Activated T-cell treated with anti-CD3 and anti-CD28 coated beads, Interleukin-2, amount 50 U/mL, for 24 hours (primary cell): ENCODE data around the gene ELOVL2.

ENCODE experiments used
- DNase-seq: peaks from one replicate; pipeline ENCODE4 v3.0.0-alpha.2; 2020
- H3K27ac Mint-ChIP-seq: 2 replicates; pipeline ENCODE4 v1.8.0; 2020; ENCODE audit warnings: mild to moderate bottlenecking, mixed read lengths
- H3K27me3 Mint-ChIP-seq: 2 replicates; pipeline ENCODE4 v1.8.0; 2020; ENCODE audit warnings: mixed read lengths
- H3K36me3 Mint-ChIP-seq: 2 replicates; pipeline ENCODE4 v1.8.0; 2020; ENCODE audit warnings: low read depth, mixed read lengths
- H3K4me1 Mint-ChIP-seq: 2 replicates; pipeline ENCODE4 v1.8.0; 2020; ENCODE audit warnings: low read depth, mixed read lengths
- H3K4me3 Mint-ChIP-seq: 2 replicates; pipeline ENCODE4 v1.8.0; 2020; ENCODE audit warnings: mild to moderate bottlenecking, moderate library complexity, mixed read lengths
- H3K9me3 Mint-ChIP-seq: 2 replicates; pipeline ENCODE4 v1.8.0; 2020; ENCODE audit warnings: mixed read lengths

ELOVL2 gene

DNA sequence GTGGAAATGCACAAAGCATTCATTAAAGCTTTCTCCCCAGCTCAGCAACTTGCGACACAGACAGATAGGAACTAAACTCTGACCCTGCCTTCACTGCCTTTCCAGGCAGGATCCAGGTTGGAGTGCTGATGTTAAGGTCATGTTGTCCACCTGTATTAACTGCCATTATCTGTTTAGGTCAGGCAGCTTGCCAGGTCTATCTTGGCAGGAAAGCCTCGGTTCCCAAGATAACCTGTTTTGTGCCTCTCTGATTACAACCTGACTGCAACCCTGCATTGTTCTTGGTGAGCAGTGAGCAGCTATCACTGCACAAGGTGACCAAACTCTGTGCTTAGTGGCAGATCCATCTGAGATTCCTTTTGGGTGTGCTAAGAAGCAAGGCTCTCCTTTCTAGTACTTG, 23.2 kb upstream of the ELOVL2 start:
- peaks cover 10% of the 10 kb centered on the region for H3K27me3 Mint-ChIP-seq
- H3K4me3 Mint-ChIP-seq: no peak overlapping the region
- no peaks in the 10 kb centered on the region for H3K4me1 Mint-ChIP-seq
- no peaks in the 10 kb centered on the region for H3K9me3 Mint-ChIP-seq
- H3K36me3 Mint-ChIP-seq: no peaks in the 10 kb centered on the region
- no peak overlapping the region for H3K27ac Mint-ChIP-seq
- DNase-seq: no peak

DNA sequence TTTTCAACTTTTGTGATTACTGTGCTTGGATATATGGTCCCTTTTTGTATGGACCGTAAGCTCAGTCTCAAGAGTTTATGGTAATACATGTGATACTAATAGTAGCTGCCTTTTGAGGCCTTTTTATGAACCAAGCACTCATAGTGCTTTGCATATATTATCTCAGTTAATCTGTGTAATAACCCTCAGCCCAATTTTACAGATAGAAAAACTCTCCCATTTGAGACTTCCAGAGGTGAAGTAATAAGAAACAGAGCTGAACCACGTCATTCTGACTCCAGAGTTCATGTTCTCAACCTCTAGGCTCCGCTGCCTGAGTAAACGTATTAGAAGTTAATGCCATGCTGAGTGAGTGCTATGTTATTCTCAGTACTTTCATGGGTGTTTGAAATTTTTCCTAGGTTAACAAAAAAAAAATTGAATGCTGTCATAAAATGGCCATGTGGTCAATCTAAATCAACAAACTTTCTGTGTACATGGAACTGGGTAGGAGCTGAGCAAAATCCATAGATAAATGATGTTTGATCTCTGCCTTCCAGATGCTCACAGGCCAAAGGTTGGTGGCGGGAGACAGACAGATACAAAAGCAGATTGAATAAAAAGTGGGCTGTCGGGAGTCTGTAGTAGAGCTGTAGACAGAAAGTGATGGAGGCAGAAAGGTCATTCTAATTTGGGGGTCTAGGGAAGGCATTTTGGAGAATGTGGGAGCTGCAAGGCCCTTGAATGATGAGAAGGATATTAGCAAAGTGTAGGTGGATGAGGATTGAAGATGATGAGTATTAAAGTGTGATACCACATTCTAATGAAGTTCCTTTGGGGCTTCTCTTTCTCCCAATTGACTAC, 22.6 kb upstream of the ELOVL2 start:
- H3K27ac Mint-ChIP-seq: no peak overlapping the region
- H3K4me3 Mint-ChIP-seq: no peak overlapping the region
- H3K4me1 Mint-ChIP-seq: no peaks in the 10 kb centered on the region
- H3K36me3 Mint-ChIP-seq: no peaks in the 10 kb centered on the region
- no peaks in the 10 kb centered on the region for H3K9me3 Mint-ChIP-seq
- DNase-seq: no peak
- H3K27me3 Mint-ChIP-seq: peaks cover 10% of the 10 kb centered on the region

DNA sequence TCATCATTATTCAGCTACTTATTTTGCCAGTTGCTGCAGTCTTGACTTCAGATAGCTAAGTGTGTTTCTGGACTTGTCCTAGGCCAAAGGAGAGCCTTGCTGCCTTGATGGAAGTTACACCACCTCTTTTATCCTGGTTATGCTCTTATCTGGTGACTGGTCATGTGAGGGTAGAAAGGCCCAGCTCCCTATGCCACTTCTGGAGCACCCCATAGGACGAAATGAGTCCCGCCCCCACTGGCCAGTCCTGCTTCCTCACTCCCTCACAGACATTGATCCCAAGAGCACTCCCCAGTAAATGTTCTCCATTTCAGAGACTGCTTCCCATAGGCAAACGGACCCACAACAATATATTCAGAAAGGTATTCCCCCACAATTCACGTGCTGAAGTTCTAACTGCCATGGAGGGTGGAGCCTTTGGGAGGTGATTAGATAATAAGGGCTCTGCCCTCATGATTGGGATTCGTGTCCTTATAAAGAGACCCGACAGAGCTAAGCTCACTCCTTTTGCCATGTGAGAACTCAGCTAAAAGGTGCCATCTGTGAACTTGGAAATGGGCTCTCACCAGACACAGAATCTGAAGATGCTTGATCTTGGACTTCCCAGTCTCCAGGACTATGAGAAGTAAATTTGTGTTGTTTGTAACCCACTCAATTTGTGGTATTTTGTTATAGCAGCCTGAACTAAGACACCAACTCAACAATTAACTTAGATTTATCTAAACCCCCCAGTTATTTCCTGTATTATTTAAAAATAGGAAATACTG, 21.5 kb upstream of the ELOVL2 start:
- DNase-seq: no peak
- Mint-ChIP-seq H3K27me3 (peaks cover 13% of the 10 kb centered on the region), H3K4me3 (no peak overlapping the region), H3K36me3 (no peaks in the 10 kb centered on the region), H3K9me3 (no peaks in the 10 kb centered on the region), H3K4me1 (no peaks in the 10 kb centered on the region), H3K27ac (no peak overlapping the region)

DNA sequence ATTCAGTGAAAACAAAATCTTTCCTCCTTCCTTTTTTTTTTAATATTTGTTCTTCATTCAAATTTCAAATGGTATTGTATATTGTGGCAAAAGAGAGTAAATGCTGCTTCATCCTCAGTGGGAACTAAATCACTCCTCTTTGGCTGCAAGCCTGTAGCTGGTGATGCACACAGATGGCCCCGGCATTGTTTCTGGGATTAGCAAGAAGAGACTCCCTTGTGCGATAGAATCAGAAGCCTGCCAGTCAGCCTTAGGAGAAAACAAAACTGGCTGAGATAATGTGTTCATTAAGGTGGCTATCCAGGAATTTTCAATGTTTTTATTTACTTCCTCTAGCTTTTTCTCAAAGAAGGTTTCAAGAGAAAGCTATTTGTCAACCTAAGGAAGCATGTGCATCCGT, 20.7 kb upstream of the ELOVL2 start:
- H3K4me3 Mint-ChIP-seq: no peak overlapping the region
- H3K4me1 Mint-ChIP-seq: no peaks in the 10 kb centered on the region
- H3K9me3 Mint-ChIP-seq: no peaks in the 10 kb centered on the region
- no peak overlapping the region for H3K27ac Mint-ChIP-seq
- H3K36me3 Mint-ChIP-seq: no peaks in the 10 kb centered on the region
- peaks cover 13% of the 10 kb centered on the region for H3K27me3 Mint-ChIP-seq
- DNase-seq: no peak

DNA sequence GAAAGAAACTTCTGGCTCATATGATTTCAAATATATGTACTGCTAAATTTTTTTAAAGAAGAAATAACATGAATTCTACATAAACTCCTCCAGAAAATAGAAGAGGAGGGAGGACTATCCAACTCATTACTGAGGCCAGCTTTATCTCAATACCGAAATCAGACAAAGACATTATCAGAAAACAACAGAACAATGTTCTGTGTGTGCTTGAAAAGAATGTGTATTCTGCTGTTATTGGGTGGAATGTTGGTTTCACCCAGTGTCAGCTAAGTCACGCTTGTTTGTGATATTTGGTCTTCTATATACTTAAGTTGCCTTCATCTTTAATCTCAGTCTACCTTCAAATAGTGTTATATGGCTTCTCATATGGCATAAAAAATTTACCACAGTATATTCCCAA, 18.6 kb upstream of the ELOVL2 start:
- H3K27ac Mint-ChIP-seq: no peak overlapping the region
- DNase-seq: no peak
- H3K36me3 Mint-ChIP-seq: no peaks in the 10 kb centered on the region
- H3K4me3 Mint-ChIP-seq: no peak overlapping the region
- H3K27me3 Mint-ChIP-seq: peaks cover 13% of the 10 kb centered on the region
- H3K4me1 Mint-ChIP-seq: no peaks in the 10 kb centered on the region
- H3K9me3 Mint-ChIP-seq: no peaks in the 10 kb centered on the region

DNA sequence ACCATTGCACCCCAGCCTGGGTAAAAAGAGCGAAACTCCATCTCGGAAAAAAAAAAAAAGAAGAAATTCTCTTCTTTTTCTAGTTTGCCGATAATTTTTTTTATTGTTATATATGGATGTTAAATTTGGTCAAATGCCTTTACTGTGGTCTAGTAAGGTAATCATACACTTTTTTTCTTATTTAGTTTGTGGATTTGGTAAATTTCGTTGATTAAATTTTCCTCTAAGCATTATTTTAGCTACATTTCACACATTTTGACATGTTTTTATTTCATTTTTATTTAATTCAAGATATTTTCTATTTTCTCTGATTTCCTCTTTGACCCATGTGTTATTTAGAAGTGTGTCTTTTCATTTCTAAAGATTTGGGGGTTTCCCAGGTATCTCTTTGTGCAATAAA, 18.0 kb upstream of the ELOVL2 start:
- Mint-ChIP-seq H3K4me3 (no peak overlapping the region), H3K4me1 (no peaks in the 10 kb centered on the region), H3K36me3 (no peaks in the 10 kb centered on the region), H3K27me3 (peaks cover 13% of the 10 kb centered on the region), H3K9me3 (no peaks in the 10 kb centered on the region), H3K27ac (no peak overlapping the region)
- no peak for DNase-seq

DNA sequence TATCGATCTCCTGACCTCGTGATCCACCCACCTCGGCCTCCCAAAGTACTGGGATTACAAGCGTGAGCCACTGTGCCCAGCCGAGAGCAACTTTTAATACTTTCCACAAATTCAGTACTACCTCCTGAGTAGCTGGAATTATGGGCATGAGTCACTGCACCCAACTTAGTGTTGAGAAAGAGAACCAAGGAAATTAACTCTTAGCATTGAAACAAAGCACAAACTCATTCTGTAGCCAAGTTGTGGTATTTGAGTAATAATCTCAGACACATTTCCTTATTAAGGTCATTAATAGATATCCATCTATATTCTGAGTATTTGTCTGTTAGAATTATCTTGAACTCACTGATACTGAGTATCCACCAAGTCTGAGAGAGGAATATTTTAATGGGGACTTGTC, 14.3 kb upstream of the ELOVL2 start:
- no peak overlapping the region for H3K4me3 Mint-ChIP-seq
- no peaks in the 10 kb centered on the region for H3K9me3 Mint-ChIP-seq
- H3K36me3 Mint-ChIP-seq: no peaks in the 10 kb centered on the region
- H3K4me1 Mint-ChIP-seq: no peaks in the 10 kb centered on the region
- no peak for DNase-seq
- H3K27me3 Mint-ChIP-seq: peaks cover 12% of the 10 kb centered on the region
- H3K27ac Mint-ChIP-seq: no peak overlapping the region

DNA sequence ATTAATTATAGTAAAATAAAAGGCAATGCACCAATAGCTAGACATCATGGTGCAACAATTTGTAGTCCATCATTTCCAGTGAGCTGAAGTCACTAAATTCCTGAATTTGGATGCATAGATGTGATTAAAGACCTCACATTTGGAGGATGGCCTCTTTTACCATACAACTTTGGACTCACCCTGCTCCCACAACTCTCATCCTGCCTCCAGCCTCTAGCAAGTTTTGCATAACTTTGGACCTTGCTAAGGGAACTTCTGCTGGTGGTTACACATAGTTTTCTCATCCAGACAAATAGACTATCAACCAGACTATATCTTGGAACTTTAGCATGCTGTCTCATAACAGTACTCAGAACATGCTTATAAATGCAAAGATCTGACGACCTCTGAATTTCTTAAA, 12.8 kb upstream of the ELOVL2 start:
- no peak overlapping the region for H3K4me3 Mint-ChIP-seq
- no peaks in the 10 kb centered on the region for H3K9me3 Mint-ChIP-seq
- no peaks in the 10 kb centered on the region for H3K4me1 Mint-ChIP-seq
- no peaks in the 10 kb centered on the region for H3K36me3 Mint-ChIP-seq
- peaks cover 18% of the 10 kb centered on the region for H3K27me3 Mint-ChIP-seq
- DNase-seq: no peak
- H3K27ac Mint-ChIP-seq: no peak overlapping the region

DNA sequence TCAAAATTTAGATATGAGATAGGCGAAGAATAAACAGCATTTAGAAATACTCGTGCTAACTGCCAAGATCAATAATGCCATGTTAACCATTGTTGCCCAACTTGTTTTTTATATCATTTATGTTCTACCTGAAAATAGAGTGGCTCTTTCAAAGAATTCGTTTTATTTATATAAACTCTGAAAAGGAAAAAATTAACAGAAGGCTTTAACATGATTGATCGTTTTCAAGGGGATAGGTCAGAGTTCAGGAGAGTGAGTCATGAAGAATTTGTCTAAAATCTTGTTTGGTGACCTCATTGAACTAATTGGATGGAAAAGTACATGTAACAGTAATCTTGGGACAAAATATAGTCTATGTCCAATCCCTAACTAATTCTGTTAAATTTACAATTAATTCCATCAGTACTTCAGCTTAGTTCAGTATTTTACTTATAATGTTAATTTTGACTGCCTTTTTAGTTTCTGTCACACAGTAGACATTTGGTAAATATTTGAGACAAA, 11.1 kb upstream of the ELOVL2 start:
- Mint-ChIP-seq H3K27ac (no peak overlapping the region), H3K4me3 (no peak overlapping the region), H3K36me3 (no peaks in the 10 kb centered on the region), H3K9me3 (no peaks in the 10 kb centered on the region), H3K4me1 (no peaks in the 10 kb centered on the region), H3K27me3 (peaks cover 26% of the 10 kb centered on the region)
- DNase-seq: no peak

DNA sequence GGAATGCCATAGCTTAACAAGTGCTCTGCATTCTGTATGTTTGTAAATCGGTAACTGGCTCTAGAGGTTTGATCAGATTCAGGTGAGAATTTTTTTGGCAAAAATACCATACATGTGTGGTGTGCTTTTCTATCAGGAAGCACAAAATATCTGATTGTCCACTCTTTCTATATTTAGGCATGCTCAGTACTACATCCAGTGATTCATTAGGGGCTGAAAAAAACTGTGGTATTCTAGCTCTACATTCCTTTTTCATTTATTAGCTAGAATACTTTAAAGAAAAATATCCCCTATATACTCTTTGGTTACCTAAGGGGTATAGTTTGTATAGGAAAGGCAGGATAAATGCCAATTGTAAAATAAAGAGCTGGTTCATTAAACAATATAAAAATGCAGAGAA, 10.6 kb upstream of the ELOVL2 start:
- DNase-seq: no peak
- Mint-ChIP-seq H3K27ac (no peak overlapping the region), H3K4me3 (no peak overlapping the region), H3K9me3 (no peaks in the 10 kb centered on the region), H3K27me3 (peaks cover 30% of the 10 kb centered on the region), H3K36me3 (no peaks in the 10 kb centered on the region), H3K4me1 (no peaks in the 10 kb centered on the region)

DNA sequence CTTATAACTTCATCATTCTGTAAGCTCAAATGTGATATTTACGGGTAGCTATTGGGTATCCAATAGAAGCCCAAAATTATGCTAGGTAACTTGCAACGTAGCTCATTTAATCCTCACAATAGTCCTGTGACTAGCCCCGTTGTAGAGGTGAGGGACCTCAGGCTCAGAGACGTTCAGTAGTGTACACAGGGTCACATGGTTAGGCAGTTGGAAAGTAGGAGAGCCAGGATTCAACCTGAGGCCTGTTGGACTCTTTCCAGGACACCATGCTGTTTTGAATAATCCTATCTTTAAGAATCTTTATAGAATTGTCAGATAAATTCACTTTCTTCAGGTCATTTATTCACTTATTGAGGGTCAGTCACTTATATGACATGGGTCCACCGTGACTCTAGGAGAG, 9.2 kb upstream of the ELOVL2 start:
- Mint-ChIP-seq H3K27ac (no peak overlapping the region), H3K27me3 (peaks cover 41% of the 10 kb centered on the region), H3K4me1 (no peaks in the 10 kb centered on the region), H3K36me3 (no peaks in the 10 kb centered on the region), H3K9me3 (no peaks in the 10 kb centered on the region), H3K4me3 (no peak overlapping the region)
- no peak for DNase-seq

DNA sequence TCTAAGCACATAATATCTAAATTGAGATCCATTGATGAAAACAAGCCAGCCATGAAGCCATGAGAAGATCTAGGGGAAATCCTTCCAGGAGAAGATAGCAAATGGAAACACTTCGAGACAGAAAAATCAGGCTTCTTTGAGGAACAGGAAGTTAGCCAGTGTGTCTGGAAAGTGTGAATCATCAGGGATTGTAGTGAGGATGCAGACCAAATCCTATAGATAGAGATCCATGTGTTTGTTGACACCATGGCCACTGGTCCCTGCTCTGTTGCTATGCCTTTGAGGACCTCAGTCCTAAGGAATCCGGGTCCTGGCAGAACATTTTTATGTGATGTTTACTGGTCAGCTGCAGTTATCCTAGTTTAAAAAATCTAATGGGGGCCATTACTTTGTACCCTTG, 6.6 kb upstream of the ELOVL2 start:
- Mint-ChIP-seq H3K27me3 (peaks cover 61% of the 10 kb centered on the region), H3K27ac (no peak overlapping the region), H3K9me3 (no peaks in the 10 kb centered on the region), H3K36me3 (no peaks in the 10 kb centered on the region), H3K4me1 (no peaks in the 10 kb centered on the region), H3K4me3 (no peak overlapping the region)
- DNase-seq: no peak

DNA sequence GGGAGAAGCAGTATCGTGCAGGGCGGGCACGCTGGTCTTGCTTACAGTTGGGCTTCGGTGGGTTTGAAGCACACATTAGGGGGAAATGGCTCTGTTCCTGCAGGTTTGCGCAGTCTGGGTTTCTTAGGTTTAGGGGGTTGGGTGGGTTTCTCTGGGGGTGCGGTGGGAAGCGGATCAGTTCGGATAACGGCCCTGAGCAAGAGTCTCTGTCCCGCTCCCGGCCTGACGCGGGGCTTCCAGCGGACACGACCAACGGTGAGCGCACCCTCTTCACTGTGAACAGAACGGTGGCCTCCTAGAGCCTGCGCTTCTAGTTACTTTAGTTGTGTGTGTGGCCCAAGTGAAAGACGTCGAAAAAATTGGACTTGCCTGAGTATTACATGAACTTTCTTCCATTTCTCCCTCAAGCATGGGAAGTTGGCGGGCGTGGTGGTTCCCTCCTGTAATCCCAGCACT, 635 bp upstream of the ELOVL2 start:
- Mint-ChIP-seq H3K27me3 (peaks cover 73% of the 10 kb centered on the region), H3K27ac (no peak overlapping the region), H3K9me3 (peaks cover 2% of the 10 kb centered on the region), H3K36me3 (no peaks in the 10 kb centered on the region), H3K4me1 (peaks cover 13% of the 10 kb centered on the region), H3K4me3 (peak overlapping the region; percentile 69)
- no peak for DNase-seq

DNA sequence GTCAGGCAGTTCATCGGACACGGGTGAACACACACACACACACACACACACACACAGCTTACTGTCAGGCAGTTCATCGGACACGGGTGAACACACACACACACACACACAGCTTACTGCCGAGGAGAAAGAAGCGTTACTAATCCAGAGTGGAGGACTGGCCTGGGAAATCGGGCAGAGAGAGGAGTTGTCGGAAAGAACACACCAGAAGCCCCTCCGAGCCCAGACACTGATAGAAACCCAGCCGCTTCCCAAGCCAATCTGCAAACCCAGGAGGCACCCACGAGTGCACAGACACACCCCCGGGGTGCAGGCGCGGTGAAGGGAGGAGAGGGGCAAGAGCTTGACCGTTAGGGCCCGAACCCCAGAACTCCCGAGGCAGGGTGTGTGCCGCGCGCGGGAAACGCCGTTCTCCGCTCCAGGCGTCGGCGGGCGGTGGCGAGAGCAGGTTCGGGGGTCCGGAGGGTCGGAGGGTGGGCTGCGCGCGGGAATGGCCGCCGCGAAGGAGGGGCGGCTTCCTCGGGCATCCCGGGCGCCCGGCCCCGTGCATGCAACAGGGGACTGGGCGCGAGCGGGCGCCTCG, 636 bp downstream of the ELOVL2 start:
- peaks cover 2% of the 10 kb centered on the region for H3K9me3 Mint-ChIP-seq
- H3K4me3 Mint-ChIP-seq: peak overlapping the region; percentile 60
- DNase-seq: peak; percentile 41
- H3K27me3 Mint-ChIP-seq: peaks cover 69% of the 10 kb centered on the region
- H3K4me1 Mint-ChIP-seq: peaks cover 13% of the 10 kb centered on the region
- H3K36me3 Mint-ChIP-seq: no peaks in the 10 kb centered on the region
- H3K27ac Mint-ChIP-seq: no peak overlapping the region
